Natural killer cell (primary cell): ENCODE measurements around the gene GBE1. TPM values are rescaled to one million over a fixed set of nuclear protein-coding genes. Genes with fewer than 3 reads are reported as not detected.

Source experiments
- ATAC-seq, 3 donors: fragments of 150-1000 bp in 2 of 3; fragments of 200-7000 bp in 1 of 3; cut with Tn5 transposase; 1 replicate in 1 of 3; 2 replicates in 2 of 3; pipeline ENCODE4 v1.10.0; 2021; ENCODE audit warnings: mild to moderate bottlenecking in 2 of 3, moderate library complexity in 2 of 3
- DNase-seq, 2 donors: peaks; one replicate each; pipeline versions ENCODE4 v3.0.0 to v3.0.0-alpha.2; 2013 to 2021; ENCODE audit warnings: mixed read lengths in 1 of 2
- H3K27ac ChIP-seq: one replicate; pipeline ENCODE4 v1.5.1; 2013; ENCODE audit warnings: mild to moderate bottlenecking, low read length
- H3K27me3 ChIP-seq: one replicate; pipeline ENCODE4 v1.6.1; 2013; ENCODE audit warnings: low read length; ENCODE audit not compliant: control insufficient read depth, insufficient read depth
- H3K36me3 ChIP-seq: one replicate; pipeline ENCODE4 v1.6.1; 2013; ENCODE audit warnings: low read length; ENCODE audit not compliant: control insufficient read depth, insufficient read depth
- H3K4me1 ChIP-seq: one replicate; pipeline ENCODE4 v1.6.1; 2013; ENCODE audit warnings: low read length; ENCODE audit not compliant: control insufficient read depth, insufficient read depth
- H3K4me3 ChIP-seq: one replicate; pipeline ENCODE4 v1.5.1; 2013; ENCODE audit warnings: low read length
- H3K9me3 ChIP-seq: one replicate; pipeline ENCODE4 v1.6.1; 2013; ENCODE audit warnings: low read length; ENCODE audit not compliant: control insufficient read depth, insufficient read depth
- H3K27ac Mint-ChIP-seq, 2 donors: one replicate each; pipeline ENCODE4 v1.8.0; 2022; ENCODE audit warnings: mild to moderate bottlenecking in 2 of 2, mixed read lengths in 2 of 2, moderate library complexity in 1 of 2
- H3K27me3 Mint-ChIP-seq, 2 donors: one replicate each; pipeline ENCODE4 v1.8.0; 2022; ENCODE audit warnings: low read depth in 2 of 2, mixed read lengths in 2 of 2
- H3K36me3 Mint-ChIP-seq: one replicate; pipeline ENCODE4 v1.8.0; 2022; ENCODE audit warnings: mixed read lengths
- H3K4me1 Mint-ChIP-seq, 2 donors: one replicate each; pipeline ENCODE4 v1.8.0; 2022; ENCODE audit warnings: mixed read lengths in 2 of 2
- H3K4me3 Mint-ChIP-seq: one replicate; pipeline ENCODE4 v1.8.0; 2022; ENCODE audit warnings: mild to moderate bottlenecking, moderate library complexity, mixed read lengths
- H3K9me3 Mint-ChIP-seq, 2 donors: one replicate each; pipeline ENCODE4 v1.8.0; 2022; ENCODE audit warnings: mixed read lengths in 2 of 2
- WGBS: methylation state at CpG from one replicate; pipeline ENCODE4 v1.1.7; 2013; ENCODE audit warnings: missing lambda C conversion rate; ENCODE audit not compliant: insufficient coverage; 5-methylcytosine and 5-hydroxymethylcytosine counted together
- intact Hi-C: fragments of 100-400 bp; cut with micrococcal nuclease; formaldehyde crosslinking; loops from one replicate; pipeline ENCODE4 v1.14.2; 2022
- total RNA-seq, 4 donors: library from RNA; stranded (reverse); fragments of 120-200 nt in 1 of 4; gene quantifications; one replicate each; pipeline versions ENCODE4 v1.2.3 to v1.2.4, GENCODE V29; 2013 to 2022
- TF ChIP-seq, protein P1 (sequence below): fragments of 200-600 bp; IDR thresholded peaks from one replicate; pipeline ENCODE4 v1.8.0; 2022; ENCODE audit warnings: antibody characterized with exemption

Gene GBE1
- total RNA-seq, 3 donors from 2014 or later (not counting 1 experiment from before 2014, with no cell fraction given): 8.8 to 11.8 (median 9.7) TPM

DNA sequence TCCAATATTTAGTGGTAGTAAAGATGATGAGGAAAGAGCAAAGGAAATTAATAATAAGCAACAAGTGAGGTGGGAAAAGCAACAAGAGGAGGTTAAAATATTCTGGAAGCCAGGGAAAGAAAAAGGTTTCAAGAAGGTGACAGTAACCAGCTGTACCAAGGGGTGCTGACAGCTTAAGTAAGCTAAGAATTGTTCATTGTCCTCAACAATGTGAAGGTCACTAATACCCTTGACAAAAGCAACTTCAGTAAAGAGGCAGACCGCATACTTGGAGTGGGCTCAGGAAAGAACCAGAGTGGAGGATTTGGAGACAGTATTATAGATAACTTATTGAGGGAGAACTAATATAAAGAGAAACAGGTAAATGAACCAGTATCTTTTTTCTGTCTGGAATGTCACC is 116.2 kb downstream of the GBE1 start:
- Mint-ChIP-seq H3K4me3 (no peak overlapping the region), H3K4me1 (no peaks in the 10 kb centered on the region), H3K27ac (no peak overlapping the region), H3K27me3 (no peaks in the 10 kb centered on the region), H3K36me3 (no peaks in the 10 kb centered on the region), H3K9me3 (no peaks in the 10 kb centered on the region)
- no peaks in the 10 kb centered on the region for H3K27me3 ChIP-seq
- no peaks in the 10 kb centered on the region for H3K4me1 ChIP-seq
- no peaks in the 10 kb centered on the region for H3K36me3 ChIP-seq
- TF ChIP-seq, protein P1, sequence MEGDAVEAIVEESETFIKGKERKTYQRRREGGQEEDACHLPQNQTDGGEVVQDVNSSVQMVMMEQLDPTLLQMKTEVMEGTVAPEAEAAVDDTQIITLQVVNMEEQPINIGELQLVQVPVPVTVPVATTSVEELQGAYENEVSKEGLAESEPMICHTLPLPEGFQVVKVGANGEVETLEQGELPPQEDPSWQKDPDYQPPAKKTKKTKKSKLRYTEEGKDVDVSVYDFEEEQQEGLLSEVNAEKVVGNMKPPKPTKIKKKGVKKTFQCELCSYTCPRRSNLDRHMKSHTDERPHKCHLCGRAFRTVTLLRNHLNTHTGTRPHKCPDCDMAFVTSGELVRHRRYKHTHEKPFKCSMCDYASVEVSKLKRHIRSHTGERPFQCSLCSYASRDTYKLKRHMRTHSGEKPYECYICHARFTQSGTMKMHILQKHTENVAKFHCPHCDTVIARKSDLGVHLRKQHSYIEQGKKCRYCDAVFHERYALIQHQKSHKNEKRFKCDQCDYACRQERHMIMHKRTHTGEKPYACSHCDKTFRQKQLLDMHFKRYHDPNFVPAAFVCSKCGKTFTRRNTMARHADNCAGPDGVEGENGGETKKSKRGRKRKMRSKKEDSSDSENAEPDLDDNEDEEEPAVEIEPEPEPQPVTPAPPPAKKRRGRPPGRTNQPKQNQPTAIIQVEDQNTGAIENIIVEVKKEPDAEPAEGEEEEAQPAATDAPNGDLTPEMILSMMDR: no peak
- WGBS: 100% methylated on average over 1 of the region's 1 CpG
- ATAC-seq (no peak), DNase-seq (no peak)
- intact Hi-C loops: no loop called here
- no peaks in the 10 kb centered on the region for H3K9me3 ChIP-seq
- no peak overlapping the region for H3K4me3 ChIP-seq
- H3K27ac ChIP-seq: no peak overlapping the region

DNA sequence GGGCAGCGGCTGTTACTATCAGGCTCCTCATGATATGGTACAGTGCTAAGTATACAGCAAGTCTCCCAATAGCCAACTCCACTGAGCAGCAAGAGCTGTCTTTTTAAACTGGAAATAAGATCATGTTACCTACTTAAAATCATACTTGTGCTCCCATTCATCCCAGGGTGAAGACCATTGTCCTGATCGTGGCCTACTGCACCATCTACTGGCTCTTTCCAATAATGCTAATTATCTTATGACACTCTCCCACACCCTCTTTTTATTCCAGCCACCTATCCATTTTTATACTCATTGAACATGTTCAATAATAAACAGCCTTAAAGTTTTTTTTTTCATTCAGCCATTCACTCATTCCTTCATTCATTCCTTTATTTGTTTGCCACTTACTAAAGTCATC is 117.7 kb downstream of the GBE1 start:
- Histone ChIP-seq H3K27me3 (no peaks in the 10 kb centered on the region), H3K4me1 (no peaks in the 10 kb centered on the region), H3K9me3 (no peaks in the 10 kb centered on the region), H3K27ac (no peak overlapping the region), H3K36me3 (no peaks in the 10 kb centered on the region), H3K4me3 (no peak overlapping the region)
- no peak for DNase-seq
- 92% methylated on average over 2 of the region's 2 CpGs for WGBS
- intact Hi-C loops: no loop called here
- no peak overlapping the region for H3K4me3 Mint-ChIP-seq
- H3K9me3 Mint-ChIP-seq: no peaks in the 10 kb centered on the region
- no peaks in the 10 kb centered on the region for H3K36me3 Mint-ChIP-seq
- H3K27ac Mint-ChIP-seq: no peak overlapping the region
- TF ChIP-seq, protein P1: no peak
- no peak for ATAC-seq
- no peaks in the 10 kb centered on the region for H3K4me1 Mint-ChIP-seq
- no peaks in the 10 kb centered on the region for H3K27me3 Mint-ChIP-seq

DNA sequence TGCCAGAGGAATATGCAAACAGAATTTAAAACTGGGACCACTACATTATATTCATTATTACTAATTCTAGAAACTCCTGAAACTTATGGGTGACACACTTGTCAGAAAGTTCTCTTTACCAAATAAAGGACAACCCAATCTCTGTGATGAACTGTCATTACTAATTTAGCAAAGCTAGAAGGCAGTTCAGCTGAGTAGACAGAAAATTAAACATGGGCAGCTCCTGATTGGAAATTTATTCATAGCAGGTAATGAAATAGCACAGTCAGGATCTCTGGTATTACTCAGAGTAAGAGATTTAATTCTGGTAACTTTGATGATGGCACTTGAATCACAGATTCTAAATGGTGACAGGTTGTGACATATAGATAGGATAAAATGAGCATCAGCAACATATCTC is 123.0 kb downstream of the GBE1 start:
- Mint-ChIP-seq H3K4me3 (no peak overlapping the region), H3K27ac (no peak overlapping the region), H3K27me3 (no peaks in the 10 kb centered on the region), H3K4me1 (no peaks in the 10 kb centered on the region), H3K36me3 (no peaks in the 10 kb centered on the region), H3K9me3 (no peaks in the 10 kb centered on the region)
- Histone ChIP-seq H3K27me3 (no peaks in the 10 kb centered on the region), H3K4me3 (no peak overlapping the region), H3K9me3 (no peaks in the 10 kb centered on the region), H3K4me1 (no peaks in the 10 kb centered on the region), H3K36me3 (no peaks in the 10 kb centered on the region), H3K27ac (no peak overlapping the region)
- no peak for DNase-seq
- no peak for ATAC-seq
- TF ChIP-seq, protein P1: no peak
- intact Hi-C loops: no loop called here

DNA sequence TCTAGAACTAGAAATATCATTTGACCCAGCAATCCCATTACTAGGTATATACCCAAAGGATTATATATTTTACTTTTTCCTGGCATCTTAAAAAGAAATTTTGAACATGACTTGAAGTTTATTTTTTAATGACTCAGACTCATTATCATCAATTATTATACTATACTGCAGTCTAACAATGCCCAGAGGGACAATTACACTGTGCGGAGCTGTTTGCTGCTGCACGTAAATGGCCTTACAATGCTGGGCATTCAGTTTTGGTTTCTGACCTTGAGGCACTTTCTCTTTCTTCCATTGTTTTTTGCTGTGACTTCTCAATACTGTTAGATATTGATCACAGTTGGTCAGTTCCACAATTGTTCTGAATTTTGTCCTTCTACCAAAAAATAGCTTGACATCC is 128.8 kb downstream of the GBE1 start:
- TF ChIP-seq, protein P1: no peak
- ATAC-seq (no peak), DNase-seq (no peak)
- Histone ChIP-seq H3K36me3 (no peaks in the 10 kb centered on the region), H3K9me3 (no peaks in the 10 kb centered on the region), H3K27ac (no peak overlapping the region), H3K27me3 (no peaks in the 10 kb centered on the region), H3K4me3 (no peak overlapping the region), H3K4me1 (no peaks in the 10 kb centered on the region)
- Mint-ChIP-seq H3K36me3 (peaks cover 4% of the 10 kb centered on the region), H3K4me3 (no peak overlapping the region), H3K9me3 (no peaks in the 10 kb centered on the region), H3K27me3 (no peaks in the 10 kb centered on the region), H3K4me1 (no peaks in the 10 kb centered on the region), H3K27ac (no peak overlapping the region)
- intact Hi-C loops: no loop called here
- WGBS: 96% methylated on average over 2 of the region's 2 CpGs
